GM12873 (cell line): Measurements from ENCODE around the gene TNRC18.

Source experiments
- TF ChIP-seq, protein P1 (sequence below): IDR thresholded peaks from 2 replicates; pipeline ENCODE4 v1.5.1; 2012; ENCODE audit warnings: low read depth, mild to moderate bottlenecking, moderate library complexity, low read length, control low read depth; ENCODE audit not compliant: insufficient read depth; ENCODE audit errors: missing control alignments

TNRC18 gene

DNA sequence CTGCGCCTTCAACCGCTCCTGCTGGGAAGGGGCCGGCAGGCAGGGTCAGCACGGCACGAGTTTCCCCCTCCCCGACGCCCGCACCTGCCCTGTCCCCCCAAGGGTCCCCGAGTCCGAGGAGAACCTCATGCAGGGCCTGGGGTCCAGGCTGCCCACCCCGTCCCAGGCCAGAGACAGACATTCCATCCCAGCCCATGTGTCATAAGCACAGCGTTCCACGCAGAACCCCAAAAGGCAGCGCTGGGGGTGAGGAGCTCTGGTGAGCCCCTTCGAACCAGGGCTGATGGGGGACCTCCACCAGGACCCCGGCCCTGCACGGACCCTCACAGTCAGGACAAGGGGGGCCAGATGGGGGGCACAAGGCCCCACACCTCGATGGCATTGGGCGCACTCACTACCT is 49.2 kb downstream of the TNRC18 start:
- TF ChIP-seq, protein P1, sequence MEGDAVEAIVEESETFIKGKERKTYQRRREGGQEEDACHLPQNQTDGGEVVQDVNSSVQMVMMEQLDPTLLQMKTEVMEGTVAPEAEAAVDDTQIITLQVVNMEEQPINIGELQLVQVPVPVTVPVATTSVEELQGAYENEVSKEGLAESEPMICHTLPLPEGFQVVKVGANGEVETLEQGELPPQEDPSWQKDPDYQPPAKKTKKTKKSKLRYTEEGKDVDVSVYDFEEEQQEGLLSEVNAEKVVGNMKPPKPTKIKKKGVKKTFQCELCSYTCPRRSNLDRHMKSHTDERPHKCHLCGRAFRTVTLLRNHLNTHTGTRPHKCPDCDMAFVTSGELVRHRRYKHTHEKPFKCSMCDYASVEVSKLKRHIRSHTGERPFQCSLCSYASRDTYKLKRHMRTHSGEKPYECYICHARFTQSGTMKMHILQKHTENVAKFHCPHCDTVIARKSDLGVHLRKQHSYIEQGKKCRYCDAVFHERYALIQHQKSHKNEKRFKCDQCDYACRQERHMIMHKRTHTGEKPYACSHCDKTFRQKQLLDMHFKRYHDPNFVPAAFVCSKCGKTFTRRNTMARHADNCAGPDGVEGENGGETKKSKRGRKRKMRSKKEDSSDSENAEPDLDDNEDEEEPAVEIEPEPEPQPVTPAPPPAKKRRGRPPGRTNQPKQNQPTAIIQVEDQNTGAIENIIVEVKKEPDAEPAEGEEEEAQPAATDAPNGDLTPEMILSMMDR: no peak

DNA sequence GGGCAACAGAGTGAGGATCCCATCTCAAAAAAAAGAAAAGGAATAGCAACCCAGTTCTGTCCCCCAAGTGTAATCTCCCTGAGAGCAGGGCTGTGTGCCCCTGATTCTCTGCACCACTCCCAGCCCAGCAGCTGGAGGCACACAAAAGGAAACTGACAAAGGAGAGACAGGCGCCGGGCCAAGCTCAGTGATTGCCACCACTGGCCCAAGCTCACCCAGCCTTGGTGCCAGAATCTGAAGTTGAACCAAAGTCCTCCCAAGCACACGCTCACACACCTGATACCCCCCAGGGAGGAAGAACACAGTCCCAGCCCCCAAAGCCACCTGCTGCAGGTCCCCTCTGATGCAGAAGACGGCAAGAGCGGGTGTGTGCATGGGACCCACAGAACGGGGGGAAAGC is 50.3 kb downstream of the TNRC18 start:
- TF ChIP-seq, protein P1: no peak

GRCh38 chr7:5370454-5371353 is 52.9 kb downstream of the TNRC18 start:
- TF ChIP-seq, protein P1: no peak

- TF ChIP-seq, protein P1: no peak
These were observed 56.0 kb downstream of the TNRC18 start for GRCh38 chr7:5367661-5368060.

- TF ChIP-seq, protein P1: peak; percentile 93
These were observed 57.5 kb downstream of the TNRC18 start for GRCh38 chr7:5365976-5366625.

- TF ChIP-seq, protein P1: no peak
These were observed 59.9 kb downstream of the TNRC18 start for GRCh38 chr7:5363729-5364128.

GRCh38 chr7:5362466-5362865 is 61.2 kb downstream of the TNRC18 start:
- TF ChIP-seq, protein P1: no peak
